ENCODE data around the gene CEP72.
"Not testable (repeated sequence)": the region's sequence is repeated elsewhere in the genome, so short reads cannot be mapped to it uniquely, and the experiment has no call there.

CEP72 gene

GRCh38 chr5:581266-581665, 30.9 kb upstream of the CEP72 start:
- no peak for DNase-seq

- DNase-seq = no peak
These were observed 30.2 kb upstream of the CEP72 start for GRCh38 chr5:581941-582340.

GRCh38 chr5:582445-582844, 29.7 kb upstream of the CEP72 start:
- not testable (repeated sequence) for DNase-seq

- no peak for DNase-seq
These were observed 29.1 kb upstream of the CEP72 start for GRCh38 chr5:582936-583635.

- no peak for DNase-seq
These were observed 28.5 kb upstream of the CEP72 start for GRCh38 chr5:583645-584044.

- DNase-seq = no peak
These were observed 27.9 kb upstream of the CEP72 start for GRCh38 chr5:584216-584615.

DNA sequence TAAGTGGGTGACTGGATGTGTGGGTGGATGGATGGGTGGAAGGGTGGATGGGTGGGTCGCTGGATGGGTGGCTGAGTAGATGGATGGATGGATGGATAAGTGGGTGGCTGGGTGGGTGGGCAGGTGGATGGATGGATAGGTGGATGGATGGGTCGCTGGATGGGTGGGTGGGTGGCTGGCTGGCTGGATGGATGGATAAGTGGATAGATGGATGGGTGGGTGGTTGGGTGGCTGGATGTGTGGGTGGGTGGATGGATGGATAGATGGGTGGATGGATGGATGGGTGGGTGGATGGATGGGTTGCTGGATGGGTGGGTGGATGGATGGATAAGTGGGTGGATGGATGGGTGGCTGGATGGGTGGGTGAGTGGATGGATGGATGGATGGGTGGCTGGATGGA, 27.3 kb upstream of the CEP72 start:
- DNase-seq = no peak

- no peak for DNase-seq
These were observed 26.6 kb upstream of the CEP72 start for GRCh38 chr5:585556-585955.

GRCh38 chr5:585962-586628, 26.0 kb upstream of the CEP72 start:
- DNase-seq = no peak

DNA sequence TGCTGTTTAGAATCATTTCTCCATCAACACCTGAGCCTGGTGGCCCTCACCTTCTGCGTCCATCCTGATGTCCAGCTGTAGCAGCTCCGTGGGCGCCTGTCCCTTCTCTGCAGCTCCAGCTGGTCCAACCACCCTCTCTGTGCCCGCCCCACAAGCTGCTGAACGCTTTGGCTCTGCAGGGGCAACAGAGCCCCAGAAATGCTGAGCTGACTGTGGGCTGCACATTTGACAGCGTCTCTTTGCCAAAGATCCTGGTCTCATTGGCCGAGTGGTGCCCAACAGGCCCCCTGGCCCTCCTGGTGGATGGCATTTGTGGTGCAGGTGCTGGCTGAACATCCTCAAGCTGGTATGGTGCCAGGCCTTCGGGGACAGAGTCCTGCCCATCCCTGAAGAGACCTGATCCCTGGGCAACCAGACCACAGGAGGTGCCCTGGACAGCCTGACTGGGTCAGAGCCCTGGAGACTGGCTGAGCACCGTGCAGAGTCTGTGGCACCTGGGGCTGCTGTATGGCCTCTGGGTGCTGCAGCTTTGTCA, 25.3 kb upstream of the CEP72 start:
- DNase-seq = no peak

DNA sequence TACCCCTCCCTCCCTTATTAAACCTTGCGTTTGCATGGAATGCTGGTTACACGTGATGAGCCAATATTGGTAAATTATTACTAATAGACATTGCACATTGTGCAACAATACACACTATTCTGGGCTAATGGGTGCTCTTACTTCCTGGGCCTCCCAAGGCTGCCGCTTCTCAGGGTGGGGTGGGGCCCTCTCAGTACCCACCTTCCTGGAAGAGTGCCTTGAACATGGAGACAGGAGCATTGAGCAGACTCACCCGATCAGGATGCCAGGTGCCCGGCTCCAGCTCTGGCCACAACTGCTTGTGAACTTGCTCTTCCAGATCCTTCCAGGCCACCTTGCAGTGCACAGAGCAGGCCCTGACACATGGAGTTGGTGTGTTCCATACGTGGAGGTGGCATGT, 24.7 kb upstream of the CEP72 start:
- DNase-seq = no peak

DNA sequence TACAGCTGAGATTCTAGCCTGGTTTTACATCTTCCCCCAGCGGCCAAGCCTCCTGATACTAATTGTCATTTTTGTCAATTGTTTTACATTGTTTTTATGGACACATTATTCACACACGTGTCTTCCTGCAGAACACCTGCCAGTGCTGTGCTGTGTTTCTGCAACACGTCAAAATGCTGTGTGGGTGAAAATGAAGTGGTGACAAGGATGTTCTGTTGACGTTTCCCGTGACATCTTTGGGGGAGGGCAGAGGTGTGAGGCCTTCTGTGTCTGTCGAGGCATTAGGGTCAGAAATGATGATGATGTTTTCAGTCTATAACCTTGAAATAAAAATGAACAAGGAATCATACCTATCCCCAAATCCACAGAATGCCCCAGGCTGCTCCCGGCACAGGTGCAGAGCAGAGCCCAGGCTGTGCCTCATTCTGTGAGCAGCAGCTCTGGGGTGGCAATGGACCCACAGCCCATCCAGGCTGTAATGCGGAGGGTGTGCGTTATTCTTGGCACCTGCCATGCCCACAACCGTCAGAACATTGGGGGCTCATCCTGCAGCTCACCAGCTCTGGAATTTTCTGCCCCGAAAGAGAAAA, 23.6 kb upstream of the CEP72 start:
- DNase-seq = no peak

DNA sequence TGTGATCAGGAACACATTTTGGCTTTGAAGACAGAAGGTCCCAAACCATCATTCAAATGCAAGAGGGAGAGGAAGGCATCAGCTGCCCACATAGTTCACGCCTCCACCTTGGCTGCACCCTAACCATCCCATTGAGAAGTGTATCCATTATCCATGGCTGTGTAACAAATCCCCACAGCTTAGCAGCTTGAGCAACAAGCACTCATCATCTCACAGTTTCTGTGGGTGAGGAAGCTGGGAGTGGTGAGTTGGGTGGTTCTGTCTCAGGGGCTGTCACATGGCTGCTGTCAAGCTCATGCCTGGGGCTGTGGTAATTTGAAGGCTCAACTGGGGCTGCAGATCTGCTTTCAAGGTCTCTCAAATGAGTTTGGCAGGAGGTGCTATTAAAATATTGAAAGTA, 23.0 kb upstream of the CEP72 start:
- DNase-seq = no peak

- no peak for DNase-seq
These were observed 22.6 kb upstream of the CEP72 start for GRCh38 chr5:589588-589987.

DNA sequence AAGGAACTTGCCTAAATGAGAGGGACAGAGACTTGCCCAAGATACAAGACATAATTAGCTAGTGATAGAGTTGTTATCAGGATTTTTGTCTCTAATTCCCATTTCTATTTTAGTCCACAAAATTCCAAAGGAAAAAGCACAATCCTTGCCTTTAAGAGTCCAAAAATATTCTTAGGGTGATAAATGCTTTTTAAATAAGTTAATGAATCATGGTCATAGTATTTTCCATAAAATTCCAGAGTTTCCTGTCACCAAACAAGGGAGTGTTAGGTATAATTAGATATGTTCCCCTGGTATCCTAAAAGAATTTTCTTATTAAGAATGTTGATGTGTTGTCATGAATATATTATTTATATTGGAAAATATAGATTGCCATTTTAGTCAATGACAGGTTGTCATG, 21.8 kb upstream of the CEP72 start:
- no peak for DNase-seq

GRCh38 chr5:591746-592145, 20.4 kb upstream of the CEP72 start:
- DNase-seq = no peak

GRCh38 chr5:592158-592557, 20.0 kb upstream of the CEP72 start:
- no peak for DNase-seq

GRCh38 chr5:593511-593910, 18.6 kb upstream of the CEP72 start:
- DNase-seq = no peak

- no peak for DNase-seq
These were observed 17.8 kb upstream of the CEP72 start for GRCh38 chr5:594226-594860.

DNA sequence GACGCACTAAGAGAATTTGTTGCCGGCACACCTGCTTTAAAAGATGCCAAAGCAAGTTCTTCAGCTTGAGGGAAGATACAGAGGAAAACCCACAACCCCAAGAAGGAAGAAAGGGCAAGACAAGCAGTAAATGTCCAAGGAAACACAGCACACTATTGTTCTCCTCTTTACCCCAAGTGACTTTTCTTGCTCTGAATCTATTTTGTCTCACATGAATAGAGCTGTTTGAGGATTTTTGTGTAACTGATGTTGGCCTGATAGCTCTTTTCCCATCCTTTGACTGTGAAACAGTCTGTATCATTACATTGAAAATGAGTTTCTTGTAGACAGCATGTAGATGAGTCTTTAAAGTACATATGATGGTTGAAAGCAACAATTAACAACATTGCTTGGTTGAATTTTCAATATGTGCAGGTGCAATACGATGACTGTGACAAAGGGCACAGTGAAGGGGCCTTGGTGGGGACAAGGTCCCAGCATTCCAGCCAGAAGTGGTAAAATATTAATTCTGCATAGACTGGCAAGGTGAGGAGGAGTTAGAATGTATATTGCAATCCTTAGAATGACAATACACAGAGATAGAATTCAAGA, 16.8 kb upstream of the CEP72 start:
- DNase-seq = no peak

GRCh38 chr5:597871-598563, 14.1 kb upstream of the CEP72 start:
- no peak for DNase-seq

- no peak for DNase-seq
These were observed 13.6 kb upstream of the CEP72 start for GRCh38 chr5:598564-598890.
